GM20000 (cell line): ENCODE results near the gene FAM186B.

Experiments
- DNase-seq: peaks from one replicate; pipeline ENCODE4 v3.0.0; 2012; ENCODE audit warnings: low spot score
- CTCF ChIP-seq: IDR thresholded peaks from 2 replicates; pipeline ENCODE4 v1.5.1; 2012; ENCODE audit warnings: mild to moderate bottlenecking, control low read depth; ENCODE audit errors: extremely low read depth, missing control alignments

The FAM186B gene

DNA sequence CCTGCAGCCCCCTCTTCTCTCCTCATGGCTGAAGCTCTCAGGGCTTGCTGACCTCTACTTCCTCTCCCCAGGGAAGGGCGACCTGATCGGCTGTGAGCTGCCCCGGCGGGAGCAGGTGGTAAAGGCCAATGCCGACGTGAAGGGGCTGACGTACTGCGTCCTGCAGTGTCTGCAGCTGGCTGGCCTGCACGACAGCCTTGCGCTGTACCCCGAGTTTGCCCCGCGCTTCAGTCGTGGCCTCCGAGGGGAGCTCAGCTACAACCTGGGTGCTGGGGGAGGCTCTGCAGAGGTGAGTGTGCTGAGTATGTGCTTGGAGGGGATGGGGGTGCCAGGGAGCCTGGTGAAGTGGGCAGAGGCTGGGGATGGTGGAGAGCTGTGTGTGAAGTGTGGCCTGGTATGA lies 51.2 kb downstream of the FAM186B start:
- no peak for TF ChIP-seq CTCF
- DNase-seq, result no peak

- peak; percentile 76 for DNase-seq
- TF ChIP-seq CTCF, result peak; percentile 32
Measured at GRCh38 chr12:49553512-49554088, 51.8 kb downstream of the FAM186B start.

- TF ChIP-seq CTCF, result no peak
- no peak for DNase-seq
Measured at GRCh38 chr12:49552899-49553298, 52.5 kb downstream of the FAM186B start.

GRCh38 chr12:49552425-49552824 lies 53.0 kb downstream of the FAM186B start:
- TF ChIP-seq CTCF, result no peak
- DNase-seq, result no peak

DNA sequence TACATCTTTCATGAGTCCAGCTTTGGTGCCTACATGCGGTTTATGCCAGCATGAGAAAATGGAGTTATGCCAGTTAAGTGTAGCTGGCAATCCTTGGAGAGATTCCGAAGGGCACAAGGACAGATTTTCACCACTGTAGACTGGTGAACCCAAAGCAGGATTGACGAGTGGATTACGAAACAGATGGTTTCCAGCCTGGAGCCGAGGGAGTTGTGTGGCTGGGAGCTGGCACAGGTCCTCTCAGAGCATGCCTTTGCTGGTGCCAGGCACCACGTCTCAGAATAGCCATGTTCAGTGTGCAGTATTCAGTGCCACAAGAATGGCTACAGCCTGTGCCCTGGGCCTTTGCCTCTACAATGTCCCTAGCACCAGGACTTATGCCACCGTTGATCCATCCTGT lies 53.4 kb downstream of the FAM186B start:
- TF ChIP-seq CTCF, result no peak
- DNase-seq, result no peak

- DNase-seq, result no peak
- TF ChIP-seq CTCF, result no peak
Measured at GRCh38 chr12:49550693-49551252, 54.7 kb downstream of the FAM186B start.

- no peak for TF ChIP-seq CTCF
- no peak for DNase-seq
Measured at GRCh38 chr12:49549735-49550692, 55.4 kb downstream of the FAM186B start.
